Caco-2 (cell line): Measurements from ENCODE around the gene TCF7L2. TPM values are rescaled to one million over a fixed set of nuclear protein-coding genes. Genes with fewer than 3 reads are reported as not detected.

Experiments used
- BruUV-seq: library from RNA; stranded (reverse); fragments of 400-500 nt; replicated peaks from 2 replicates; lab custom pipeline; 2021; lab: Mats Ljungman, UMichigan
- CTCF ChIA-PET: fragments of 300-600 bp; sonication (Branson Sonifier 250); formaldehyde crosslinking; loops from one replicate; lab custom pipeline; 2022; ENCODE audit warnings: antibody characterized with exemption; lab: Charles Lee
- POLR2A ChIA-PET: fragments of 300-600 bp; sonication (Branson Sonifier 250); formaldehyde crosslinking; loops from one replicate; lab custom pipeline; 2022; ENCODE audit warnings: antibody characterized with exemption; lab: Charles Lee
- DNase-seq, 2 experiments: peaks; one replicate each; pipeline versions ENCODE4 v3.0.0 to v3.0.0-alpha.2; 2020 to 2022
- H3K27me3 ChIP-seq: replicated peaks from 2 replicates; pipeline ENCODE4 v1.6.0; 2011; ENCODE audit warnings: low read length; ENCODE audit not compliant: control insufficient read depth, insufficient read depth
- H3K36me3 ChIP-seq: 2 replicates; pipeline ENCODE4 v1.5.1; 2011; ENCODE audit warnings: low read length; ENCODE audit not compliant: control insufficient read depth, insufficient read depth
- H3K4me1 ChIP-seq: fragments of 250-450 bp; sonication (Bioruptor Pico); 2 replicates; pipeline ENCODE4 v1.5.1; 2020; ENCODE audit warnings: mild to moderate bottlenecking
- H3K4me3 ChIP-seq: 2 replicates; pipeline ENCODE4 v1.5.1; 2011; ENCODE audit warnings: low read depth, mild to moderate bottlenecking, control low read depth, low read length
- H3K9me3 ChIP-seq: fragments of 250-450 bp; sonication (Bioruptor Pico); 2 replicates; pipeline ENCODE4 v1.5.1; 2020; ENCODE audit warnings: mild to moderate bottlenecking, moderate library complexity
- H3K27ac Mint-ChIP-seq: one replicate; pipeline ENCODE4 v1.8.0; 2022; ENCODE audit warnings: mixed read lengths; ENCODE audit not compliant: unreplicated experiment
- H3K27me3 Mint-ChIP-seq: one replicate; pipeline ENCODE4 v1.8.0; 2022; ENCODE audit warnings: mixed read lengths; ENCODE audit not compliant: insufficient read depth, unreplicated experiment
- H3K36me3 Mint-ChIP-seq: one replicate; pipeline ENCODE4 v1.8.0; 2022; ENCODE audit warnings: mild to moderate bottlenecking, mixed read lengths; ENCODE audit not compliant: insufficient read depth, unreplicated experiment
- H3K4me1 Mint-ChIP-seq: one replicate; pipeline ENCODE4 v1.8.0; 2022; ENCODE audit warnings: low read depth, mixed read lengths; ENCODE audit not compliant: unreplicated experiment
- H3K4me3 Mint-ChIP-seq: one replicate; pipeline ENCODE4 v1.8.0; 2022; ENCODE audit warnings: mild to moderate bottlenecking, moderate library complexity, mixed read lengths; ENCODE audit not compliant: unreplicated experiment
- H3K9me3 Mint-ChIP-seq: one replicate; pipeline ENCODE4 v1.8.0; 2022; ENCODE audit warnings: mixed read lengths; ENCODE audit not compliant: unreplicated experiment
- intact Hi-C: fragments of 100-400 bp; cut with micrococcal nuclease; formaldehyde crosslinking; loops from one replicate; pipeline ENCODE4 v1.10.0; 2022; ENCODE audit not compliant: unreplicated experiment
- total RNA-seq: library from RNA; stranded (reverse); gene quantifications from 2 replicates; pipeline ENCODE4 v1.2.3, GENCODE V29; 2022
- TF ChIP-seq, protein P1 (sequence below), 2 experiments: fragments of 200-600 bp in 1 of 2; IDR thresholded peaks; 1 replicate in 1 of 2; 2 replicates in 1 of 2; pipeline versions ENCODE4 v1.5.1 to v1.8.0; 2011 to 2022; ENCODE audit warnings: antibody characterized with exemption in 1 of 2, control low read depth in 1 of 2, inconsistent platforms in 1 of 2, low read depth in 1 of 2, low read length in 1 of 2, mild to moderate bottlenecking in 1 of 2, moderate library complexity in 1 of 2; ENCODE audit not compliant: insufficient read depth in 1 of 2, severe bottlenecking in 1 of 2, unreplicated experiment in 1 of 2

TCF7L2 gene
- total RNA-seq, 1 experiment from 2014 or later, result 45.4 TPM

DNA sequence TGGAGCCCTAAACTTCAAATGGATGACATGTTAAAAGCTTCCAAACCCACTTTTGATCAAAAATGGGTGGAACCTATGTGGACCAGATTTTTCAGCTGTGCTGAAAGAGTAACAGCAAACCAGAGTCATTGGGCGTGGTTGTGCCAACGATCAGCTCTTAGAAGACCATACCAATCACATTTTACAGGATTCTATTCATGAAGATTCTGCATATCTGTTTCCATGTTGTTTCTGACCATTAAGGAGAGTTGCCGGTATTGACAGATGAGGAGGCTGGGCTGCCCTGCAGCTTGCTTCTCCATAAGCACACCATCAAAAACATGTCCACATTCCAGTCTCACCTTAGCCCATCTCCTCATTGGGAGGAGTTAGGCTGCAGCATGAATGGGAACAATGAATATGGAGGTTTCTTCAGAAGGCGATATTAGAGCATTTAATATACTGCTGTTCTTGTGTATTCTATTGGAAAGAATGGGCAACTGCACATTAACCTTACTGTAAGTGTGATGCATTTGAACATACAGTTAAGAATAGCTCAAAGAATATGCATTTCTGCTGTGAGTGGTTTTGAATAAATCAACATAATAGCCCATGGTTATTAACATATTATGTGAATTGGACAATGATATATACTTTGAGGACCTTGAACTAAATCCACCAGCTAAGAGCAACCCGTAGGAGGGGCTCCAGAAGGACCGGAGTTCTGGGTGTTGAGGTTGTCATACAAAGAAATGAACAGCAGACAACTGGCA is 116.7 kb downstream of the TCF7L2 start:
- no peak overlapping the region for H3K27ac Mint-ChIP-seq
- BruUV-seq, result no TSS peak
- H3K9me3 Mint-ChIP-seq, result no peaks in the 10 kb centered on the region
- H3K4me3 ChIP-seq, result no peak overlapping the region
- H3K4me1 Mint-ChIP-seq, result peaks cover 34% of the 10 kb centered on the region
- intact Hi-C loops, result no loop called here
- DNase-seq, result no peak
- no peaks in the 10 kb centered on the region for H3K27me3 Mint-ChIP-seq
- H3K36me3 ChIP-seq, result no peaks in the 10 kb centered on the region; the same call in 1 of the 2 replicates
- H3K4me3 Mint-ChIP-seq, result no peak overlapping the region
- ChIA-PET POLR2A (interaction anchor here (0.5 kb wide), 1 partner anchor 18 kb away, joined by 4 read pairs; no protein-coding TSS in a partner anchor), CTCF (no interaction called here)
- H3K36me3 Mint-ChIP-seq, result peaks cover 49% of the 10 kb centered on the region
- no peaks in the 10 kb centered on the region for H3K9me3 ChIP-seq
- H3K27me3 ChIP-seq, result no peaks in the 10 kb centered on the region
- peaks cover 25% of the 10 kb centered on the region for H3K4me1 ChIP-seq
- TF ChIP-seq, protein P1, sequence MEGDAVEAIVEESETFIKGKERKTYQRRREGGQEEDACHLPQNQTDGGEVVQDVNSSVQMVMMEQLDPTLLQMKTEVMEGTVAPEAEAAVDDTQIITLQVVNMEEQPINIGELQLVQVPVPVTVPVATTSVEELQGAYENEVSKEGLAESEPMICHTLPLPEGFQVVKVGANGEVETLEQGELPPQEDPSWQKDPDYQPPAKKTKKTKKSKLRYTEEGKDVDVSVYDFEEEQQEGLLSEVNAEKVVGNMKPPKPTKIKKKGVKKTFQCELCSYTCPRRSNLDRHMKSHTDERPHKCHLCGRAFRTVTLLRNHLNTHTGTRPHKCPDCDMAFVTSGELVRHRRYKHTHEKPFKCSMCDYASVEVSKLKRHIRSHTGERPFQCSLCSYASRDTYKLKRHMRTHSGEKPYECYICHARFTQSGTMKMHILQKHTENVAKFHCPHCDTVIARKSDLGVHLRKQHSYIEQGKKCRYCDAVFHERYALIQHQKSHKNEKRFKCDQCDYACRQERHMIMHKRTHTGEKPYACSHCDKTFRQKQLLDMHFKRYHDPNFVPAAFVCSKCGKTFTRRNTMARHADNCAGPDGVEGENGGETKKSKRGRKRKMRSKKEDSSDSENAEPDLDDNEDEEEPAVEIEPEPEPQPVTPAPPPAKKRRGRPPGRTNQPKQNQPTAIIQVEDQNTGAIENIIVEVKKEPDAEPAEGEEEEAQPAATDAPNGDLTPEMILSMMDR (IDR thresholded peaks at IDR 0.05; ENCODE audit: insufficient read depth in 1 of 2, low read depth in 1 of 2, low read length in 1 of 2, severe bottlenecking in 1 of 2, unreplicated experiment in 1 of 2), result no peak

DNA sequence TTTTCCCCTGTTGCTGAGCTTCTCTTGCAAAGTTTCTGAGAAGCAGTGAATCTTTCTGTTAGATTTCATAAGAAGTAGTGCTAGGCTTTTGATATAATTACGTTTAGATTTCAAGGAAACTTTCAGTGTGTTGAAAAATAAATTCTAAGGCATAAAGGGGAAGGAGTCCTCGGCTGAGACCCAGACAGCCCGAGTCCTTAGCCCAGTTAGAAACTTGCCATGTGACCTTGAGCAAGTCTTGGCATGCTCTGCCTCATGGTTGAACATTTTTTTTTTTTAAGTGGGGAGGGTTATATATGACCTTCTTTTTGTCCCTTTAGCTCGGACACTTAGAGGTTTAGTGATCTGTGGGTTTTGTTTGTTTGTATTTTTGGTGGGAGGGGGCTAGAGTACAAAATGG is 117.5 kb downstream of the TCF7L2 start:
- POLR2A ChIA-PET, result no interaction called here
- Mint-ChIP-seq H3K27me3 (no peaks in the 10 kb centered on the region), H3K4me1 (peaks cover 30% of the 10 kb centered on the region), H3K9me3 (no peaks in the 10 kb centered on the region), H3K27ac (no peak overlapping the region), H3K4me3 (no peak overlapping the region), H3K36me3 (peaks cover 44% of the 10 kb centered on the region)
- H3K4me3 ChIP-seq, result no peak overlapping the region
- H3K36me3 ChIP-seq, result no peaks in the 10 kb centered on the region; the same call in 1 of the 2 replicates
- no peaks in the 10 kb centered on the region for H3K9me3 ChIP-seq
- CTCF ChIA-PET, result no interaction called here
- BruUV-seq, result no TSS peak
- peaks cover 28% of the 10 kb centered on the region for H3K4me1 ChIP-seq
- intact Hi-C loops, result no loop called here
- no peaks in the 10 kb centered on the region for H3K27me3 ChIP-seq
- TF ChIP-seq, protein P1 (IDR thresholded peaks at IDR 0.05; ENCODE audit: insufficient read depth in 1 of 2, low read depth in 1 of 2, low read length in 1 of 2, severe bottlenecking in 1 of 2, unreplicated experiment in 1 of 2), result no peak
- no peak for DNase-seq

DNA sequence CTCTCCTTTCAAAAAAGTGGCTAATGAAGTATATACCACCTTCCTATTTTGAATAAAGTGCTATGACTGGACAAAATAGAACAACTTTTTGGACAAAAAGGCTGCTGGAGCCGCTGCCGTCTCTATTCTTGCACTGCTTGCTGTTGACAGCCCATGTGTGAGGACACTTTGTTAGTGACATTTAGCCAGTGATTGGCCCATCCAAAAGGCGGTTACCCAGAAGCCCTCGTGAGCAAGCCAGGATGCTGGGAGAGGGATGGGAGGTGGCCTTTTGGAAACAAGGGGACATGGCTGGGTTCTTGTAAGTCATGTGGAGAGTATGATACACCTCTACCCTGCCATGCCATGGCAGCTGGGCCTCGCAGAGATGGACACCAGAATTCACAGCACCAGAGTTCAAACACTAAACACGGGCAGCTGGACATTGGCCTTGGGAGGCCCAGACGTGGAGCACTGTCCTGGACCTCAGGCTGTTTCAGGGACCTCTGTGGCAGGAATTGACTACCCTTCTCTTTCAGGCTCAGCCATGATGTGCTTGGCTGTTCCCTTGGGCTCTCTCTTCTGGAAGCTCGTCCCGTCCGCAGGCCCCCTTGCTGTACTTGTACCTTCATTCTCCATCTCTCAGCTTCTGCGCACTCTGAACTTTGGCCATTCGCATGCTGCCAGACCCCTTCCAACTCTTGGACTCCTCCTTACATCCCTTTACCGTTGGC is 118.3 kb downstream of the TCF7L2 start:
- H3K4me1 ChIP-seq, result peaks cover 35% of the 10 kb centered on the region

More for the DNA sequence above, 118.3 kb downstream of the TCF7L2 start:
- Histone ChIP-seq H3K4me3 (no peak overlapping the region), H3K27me3 (no peaks in the 10 kb centered on the region), H3K36me3 (no peaks in the 10 kb centered on the region; the same call in 1 of the 2 replicates), H3K9me3 (no peaks in the 10 kb centered on the region)
- no TSS peak for BruUV-seq
- intact Hi-C loops, result no loop called here
- TF ChIP-seq, protein P1 (IDR thresholded peaks at IDR 0.05; ENCODE audit: insufficient read depth in 1 of 2, low read depth in 1 of 2, low read length in 1 of 2, severe bottlenecking in 1 of 2, unreplicated experiment in 1 of 2), result no peak
- Mint-ChIP-seq H3K4me1 (peaks cover 32% of the 10 kb centered on the region), H3K27ac (peak overlapping the region; percentile 79), H3K4me3 (no peak overlapping the region), H3K36me3 (peaks cover 50% of the 10 kb centered on the region), H3K27me3 (no peaks in the 10 kb centered on the region), H3K9me3 (no peaks in the 10 kb centered on the region)
- ChIA-PET CTCF (no interaction called here), POLR2A (no interaction called here)
- DNase-seq, result no peak
